Measurements from ENCODE around the gene MAN2B1.

The MAN2B1 gene

GRCh38 chr19:12611361-12611699 lies 55.2 kb downstream of the MAN2B1 start:
- peak; percentile 84 for DNase-seq (ENCODE audit: low spot score)

- DNase-seq (ENCODE audit: low spot score): peak; percentile 99
Observed at GRCh38 chr19:12610540-12611360, 55.8 kb downstream of the MAN2B1 start, which contains the start of the genes ZNF490 and ZNF791. ZNF490 (minus strand) TSS chr19:12610813; CDS start chr19:12610680, 133 bp downstream. ZNF791 (plus strand) TSS chr19:12610920; CDS start chr19:12611080, 160 bp downstream.

- DNase-seq (ENCODE audit: low spot score): no peak
Observed at GRCh38 chr19:12607631-12608030, 58.9 kb downstream of the MAN2B1 start.

- DNase-seq (ENCODE audit: low spot score): no peak
Observed at GRCh38 chr19:12606796-12607195, 59.7 kb downstream of the MAN2B1 start.

- DNase-seq (ENCODE audit: low spot score): no peak
Observed at GRCh38 chr19:12603714-12604113, 62.8 kb downstream of the MAN2B1 start.

- no peak for DNase-seq (ENCODE audit: low spot score)
Observed at GRCh38 chr19:12597594-12597993, 68.9 kb downstream of the MAN2B1 start.

- no peak for DNase-seq (ENCODE audit: low spot score)
Observed at GRCh38 chr19:12596927-12597548, 69.5 kb downstream of the MAN2B1 start.

Data from AG08395 (cell line).